GM19438 (cell line): ENCODE measurements around the gene HRH1.
"Not testable (repeated sequence)": the region's sequence is repeated elsewhere in the genome, so short reads cannot be mapped to it uniquely, and the experiment has no call there.

ENCODE experiments used
- ATAC-seq: cut with Tn5 transposase; IDR thresholded peaks from one replicate; pipeline ENCODE4 v1.9.1; 2021; ENCODE audit warnings: low read depth; ENCODE audit not compliant: unreplicated experiment

HRH1 gene, protein sequence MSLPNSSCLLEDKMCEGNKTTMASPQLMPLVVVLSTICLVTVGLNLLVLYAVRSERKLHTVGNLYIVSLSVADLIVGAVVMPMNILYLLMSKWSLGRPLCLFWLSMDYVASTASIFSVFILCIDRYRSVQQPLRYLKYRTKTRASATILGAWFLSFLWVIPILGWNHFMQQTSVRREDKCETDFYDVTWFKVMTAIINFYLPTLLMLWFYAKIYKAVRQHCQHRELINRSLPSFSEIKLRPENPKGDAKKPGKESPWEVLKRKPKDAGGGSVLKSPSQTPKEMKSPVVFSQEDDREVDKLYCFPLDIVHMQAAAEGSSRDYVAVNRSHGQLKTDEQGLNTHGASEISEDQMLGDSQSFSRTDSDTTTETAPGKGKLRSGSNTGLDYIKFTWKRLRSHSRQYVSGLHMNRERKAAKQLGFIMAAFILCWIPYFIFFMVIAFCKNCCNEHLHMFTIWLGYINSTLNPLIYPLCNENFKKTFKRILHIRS

DNA sequence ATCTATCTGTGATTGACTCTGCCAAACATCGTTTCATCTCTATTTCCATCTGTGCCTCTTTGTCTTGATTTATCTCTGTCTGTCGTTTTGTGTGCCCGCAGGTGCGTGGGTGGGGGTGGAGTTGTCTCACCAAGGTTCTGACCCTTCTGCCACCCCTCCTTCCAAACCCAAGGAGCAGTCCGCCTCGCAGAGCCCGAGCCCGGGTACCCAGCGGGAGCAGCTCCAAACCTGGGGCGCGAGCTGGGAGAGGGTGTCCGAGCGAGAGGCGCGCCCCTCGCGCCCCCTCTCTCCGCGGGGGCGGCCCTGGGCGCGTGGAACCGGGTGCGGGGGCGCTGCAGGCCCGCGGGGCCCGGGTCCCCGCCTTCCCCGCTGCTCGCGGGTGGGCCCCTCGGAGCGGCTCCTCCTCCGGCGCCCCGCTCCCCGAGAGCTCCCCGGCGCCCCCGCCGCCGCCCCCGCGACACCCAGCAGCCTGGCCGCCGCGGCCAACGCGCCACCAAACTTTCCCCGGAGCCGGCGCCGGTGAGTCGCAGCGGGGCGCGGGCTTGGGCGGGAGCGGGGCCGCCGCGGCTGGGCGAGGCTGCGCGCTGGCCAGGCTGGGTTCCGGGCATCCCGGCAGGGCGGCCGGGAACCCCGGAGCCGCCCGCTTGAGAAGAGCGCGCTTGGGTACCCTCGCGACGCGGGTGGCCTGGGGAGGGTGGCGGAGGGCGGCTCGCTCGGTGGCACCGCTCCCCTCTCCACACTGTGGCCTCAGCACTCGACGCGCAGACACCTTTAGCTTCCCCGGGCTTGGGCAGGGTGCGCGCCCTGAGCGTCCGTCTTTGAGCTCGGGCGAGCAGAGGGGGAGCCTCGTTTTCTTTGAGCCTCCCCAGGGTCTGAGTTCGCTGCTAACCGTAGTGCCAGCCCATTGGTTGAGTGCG lies at the start of gene HRH1:
Gene HRH1 (plus strand): TSS at position 458 of the 917 bp plus-strand sequence. CDS start 104,545 bp downstream, outside the sequence.
- ATAC-seq: no peak

DNA sequence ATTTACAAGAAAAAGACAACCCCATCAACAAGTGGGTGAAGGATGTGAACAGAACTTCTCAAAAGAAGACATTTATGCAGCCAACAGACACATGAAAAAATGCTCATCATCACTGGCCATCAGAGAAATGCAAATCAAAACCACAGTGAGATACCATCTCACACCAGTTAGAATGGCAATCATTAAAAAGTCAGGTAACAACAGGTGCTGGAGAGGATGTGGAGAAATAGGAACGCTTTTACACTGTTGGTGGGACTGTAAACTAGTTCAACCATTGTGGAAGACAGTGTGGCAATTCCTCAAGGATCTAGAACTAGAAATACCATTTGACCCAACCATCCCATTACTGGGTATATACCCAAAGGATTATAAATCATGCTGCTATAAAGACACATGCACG lies 41.0 kb upstream of the HRH1 start:
- ATAC-seq: not testable (repeated sequence)

DNA sequence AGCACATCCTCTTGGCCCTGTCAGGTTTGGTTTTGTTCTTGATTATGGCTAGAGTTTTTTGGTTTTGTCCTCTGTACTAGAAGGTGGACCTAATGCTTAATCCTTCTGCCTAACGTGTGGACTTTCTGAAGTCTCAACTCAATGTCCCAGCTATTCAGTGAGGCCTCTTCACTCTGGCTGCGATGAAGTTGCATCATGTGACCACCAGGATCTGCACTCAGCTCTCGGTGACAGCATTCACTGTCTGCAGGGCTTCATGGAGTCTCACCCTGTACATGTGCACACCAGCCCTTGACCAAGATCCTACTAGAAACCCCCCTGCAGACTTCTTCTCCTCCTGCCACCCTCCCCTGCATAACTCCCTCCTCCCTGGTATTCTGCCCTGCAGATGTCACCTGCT lies 38.7 kb upstream of the HRH1 start:
- no peak for ATAC-seq

- ATAC-seq: no peak
These were observed 37.8 kb upstream of the HRH1 start for GRCh38 chr3:11116336-11117059.

- ATAC-seq: no peak
These were observed 36.7 kb upstream of the HRH1 start for GRCh38 chr3:11117591-11117990.

GRCh38 chr3:11118181-11118682 lies 36.1 kb upstream of the HRH1 start:
- no peak for ATAC-seq

- ATAC-seq: no peak
These were observed 34.0 kb upstream of the HRH1 start for GRCh38 chr3:11120091-11120805.

GRCh38 chr3:11126653-11127052 lies 27.6 kb upstream of the HRH1 start:
- no peak for ATAC-seq

GRCh38 chr3:11128682-11129632 lies 25.3 kb upstream of the HRH1 start:
- ATAC-seq: no peak

- no peak for ATAC-seq
These were observed 23.9 kb upstream of the HRH1 start for GRCh38 chr3:11130385-11130784.

GRCh38 chr3:11131371-11131770 lies 22.9 kb upstream of the HRH1 start:
- ATAC-seq: no peak

- not testable (repeated sequence) for ATAC-seq
These were observed 22.4 kb upstream of the HRH1 start for GRCh38 chr3:11131886-11132285.

DNA sequence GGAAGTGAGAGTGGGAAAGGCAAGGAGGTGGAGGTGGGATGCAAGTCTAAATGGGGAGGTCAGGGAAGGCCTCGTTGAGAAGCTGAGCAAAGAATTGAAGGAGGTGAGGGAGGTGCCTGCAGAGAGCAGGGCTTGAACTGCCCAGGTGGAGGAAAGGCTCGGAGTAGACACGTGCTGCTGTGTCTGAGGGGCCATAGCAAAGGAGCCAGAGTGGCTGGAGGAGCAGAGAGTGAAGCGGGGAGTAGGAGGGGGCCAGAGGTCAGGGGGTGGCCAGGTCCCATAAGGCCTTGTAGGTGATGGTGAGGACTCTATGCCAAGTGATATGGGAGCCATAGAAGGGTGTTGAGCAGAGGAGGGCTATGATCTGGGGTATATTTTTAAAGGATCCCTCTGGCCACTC lies 21.4 kb upstream of the HRH1 start:
- no peak for ATAC-seq

DNA sequence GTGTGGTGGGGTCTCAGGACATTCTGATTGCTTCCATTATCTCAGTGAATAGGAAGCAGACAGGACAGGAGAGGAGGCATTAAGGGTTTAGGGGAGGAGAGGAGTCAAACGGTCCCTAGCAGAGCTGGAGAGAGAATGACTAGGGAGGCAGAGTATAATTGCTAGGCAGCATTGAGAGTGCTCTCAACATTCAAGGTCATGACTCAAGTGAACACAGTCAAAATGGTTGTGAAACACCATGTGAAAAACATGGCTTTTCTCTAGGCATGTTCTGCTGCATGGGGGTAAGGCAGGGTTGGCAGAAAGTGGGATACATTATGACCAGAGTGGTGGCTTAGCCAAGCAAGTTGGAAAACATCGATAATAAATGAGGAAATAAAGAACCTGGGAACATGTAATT lies 19.5 kb upstream of the HRH1 start:
- ATAC-seq: no peak

DNA sequence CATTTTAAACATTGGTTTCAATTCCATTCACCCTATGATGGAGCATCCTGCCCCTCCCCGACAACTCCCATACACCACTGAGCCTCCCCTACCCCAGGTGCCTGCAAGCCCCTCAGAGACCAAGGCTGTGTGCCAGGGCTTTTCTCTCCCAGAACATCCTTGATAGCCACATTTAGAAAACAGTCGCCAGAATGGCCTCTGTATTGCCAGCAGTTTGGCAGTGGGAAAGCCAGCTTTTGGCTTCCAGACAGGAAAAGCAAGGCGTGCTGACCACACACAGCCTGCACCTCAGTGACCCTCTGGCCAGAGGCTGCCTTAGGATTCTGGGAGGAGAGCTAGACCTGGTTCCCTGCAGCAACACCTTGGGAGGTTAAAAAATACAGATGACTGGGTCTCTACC lies 18.2 kb upstream of the HRH1 start:
- no peak for ATAC-seq

- ATAC-seq: no peak
These were observed 17.3 kb upstream of the HRH1 start for GRCh38 chr3:11136830-11137626.

DNA sequence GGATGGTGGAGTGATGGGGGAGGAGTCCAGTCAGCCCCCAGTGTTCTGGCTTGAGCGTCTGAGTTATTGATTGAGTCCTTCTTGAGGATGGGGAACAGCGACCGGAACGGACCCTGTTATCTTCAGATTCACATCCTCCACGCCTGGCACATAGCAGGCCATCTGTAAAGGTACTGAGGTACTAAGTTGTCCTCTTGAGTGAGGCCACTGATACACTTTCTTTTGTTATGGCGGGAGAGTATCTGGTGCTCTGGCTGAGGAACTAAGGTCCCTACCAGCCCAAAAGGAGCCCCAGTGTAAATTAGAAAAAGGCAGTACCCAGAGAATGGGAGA lies 16.7 kb upstream of the HRH1 start:
- ATAC-seq: no peak

GRCh38 chr3:11138371-11138770 lies 15.9 kb upstream of the HRH1 start:
- ATAC-seq: no peak
